A673 (cell line): ENCODE measurements around the gene TMEM212. TPM values are rescaled to one million over a fixed set of nuclear protein-coding genes. Genes with fewer than 3 reads are reported as not detected.

ENCODE experiments used
- BruUV-seq: library from RNA; stranded (reverse); fragments of 400-500 nt; replicated peaks from 2 replicates; lab custom pipeline; 2021; lab: Mats Ljungman, UMichigan
- CTCF ChIA-PET: fragments of 300-600 bp; sonication (Branson Sonifier 250); formaldehyde crosslinking; loops from one replicate; lab custom pipeline; 2022; ENCODE audit warnings: antibody characterized with exemption; lab: Charles Lee
- POLR2A ChIA-PET: fragments of 300-600 bp; sonication (Branson Sonifier 250); formaldehyde crosslinking; loops from one replicate; lab custom pipeline; 2022; ENCODE audit warnings: antibody characterized with exemption; ENCODE audit not compliant: low non-redundant PET; lab: Charles Lee
- DNase-seq: peaks from one replicate; pipeline ENCODE4 v3.0.0-alpha.2; 2015; ENCODE audit warnings: low spot score
- H3K27ac ChIP-seq: fragments of 200-600 bp; sonication (generic); 2 replicates; pipeline ENCODE4 v1.5.1; 2016; ENCODE audit warnings: mixed run types, low read depth, mild to moderate bottlenecking, mixed read lengths, antibody characterized with exemption, low read length; ENCODE audit not compliant: poor library complexity, severe bottlenecking
- H3K27me3 ChIP-seq: fragments of 200-600 bp; sonication (generic); replicated peaks from 2 replicates; pipeline ENCODE4 v1.6.1; 2017; ENCODE audit warnings: mixed run types, low read depth, mild to moderate bottlenecking, mixed read lengths, antibody characterized with exemption, low read length; ENCODE audit not compliant: insufficient read depth, poor library complexity
- H3K36me3 ChIP-seq: fragments of 200-600 bp; sonication (generic); 2 replicates; pipeline ENCODE4 v1.6.1; 2016; ENCODE audit warnings: mixed run types, mild to moderate bottlenecking, mixed read lengths, antibody characterized with exemption, low read length; ENCODE audit not compliant: insufficient read depth, poor library complexity, severe bottlenecking
- H3K4me1 ChIP-seq: fragments of 200-600 bp; sonication (generic); 2 replicates; pipeline ENCODE4 v1.6.1; 2017; ENCODE audit warnings: mixed run types, mild to moderate bottlenecking, mixed read lengths, antibody characterized with exemption, low read length; ENCODE audit not compliant: insufficient read depth, poor library complexity, severe bottlenecking
- H3K4me3 ChIP-seq: fragments of 200-600 bp; sonication (generic); 2 replicates; pipeline ENCODE4 v1.5.1; 2016; ENCODE audit warnings: low read depth, mixed run types, mild to moderate bottlenecking, mixed read lengths, low read length; ENCODE audit not compliant: poor library complexity, severe bottlenecking
- H3K9me3 ChIP-seq: fragments of 200-600 bp; sonication (generic); 2 replicates; pipeline ENCODE4 v1.6.1; 2016; ENCODE audit warnings: mixed run types, low read depth, mild to moderate bottlenecking, mixed read lengths, antibody characterized with exemption, low read length; ENCODE audit not compliant: poor library complexity, severe bottlenecking
- CTCF ChIP-seq: fragments of 300-800, 200-600 bp; sonication (generic); conservative IDR thresholded peaks from 2 replicates; pipeline ENCODE4 v1.5.1; 2017; ENCODE audit warnings: low read depth, mild to moderate bottlenecking, antibody characterized with exemption, low read length, moderate library complexity, mixed read lengths
- EZH2 ChIP-seq: fragments of 200-600 bp; sonication (generic); IDR thresholded peaks from 2 replicates; pipeline ENCODE4 v1.6.1; 2017; ENCODE audit warnings: borderline replicate concordance, low read depth, mild to moderate bottlenecking, mixed read lengths, antibody characterized with exemption, low read length; ENCODE audit not compliant: poor library complexity, severe bottlenecking
- intact Hi-C: fragments of 100-400 bp; cut with micrococcal nuclease; formaldehyde crosslinking; loops from one replicate; pipeline ENCODE4 v1.10.0; 2022; ENCODE audit not compliant: unreplicated experiment
- total RNA-seq: library from RNA; stranded (reverse); gene quantifications from 2 replicates; pipeline ENCODE4 v1.2.3, GENCODE V29; 2021

Gene TMEM212
- total RNA-seq, 1 experiment from 2014 or later = not detected

DNA sequence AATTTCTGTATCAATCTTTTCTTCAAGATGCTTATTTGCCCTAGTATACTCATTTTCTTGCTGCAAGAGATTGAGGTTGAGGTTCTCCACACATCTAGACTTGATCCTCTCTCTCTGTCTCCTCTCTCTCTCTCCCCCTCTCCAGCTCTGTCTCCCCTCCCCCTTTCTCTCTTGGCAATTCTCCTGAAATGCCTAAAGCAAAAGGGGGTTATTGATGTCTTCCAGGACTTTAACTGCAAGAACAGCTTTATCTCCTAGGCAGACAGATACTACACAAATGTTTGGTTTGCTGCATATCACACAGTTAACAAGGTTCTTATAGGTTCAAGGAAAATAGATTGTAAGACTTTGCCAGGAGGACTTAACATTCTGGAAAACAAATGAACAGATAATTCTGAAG is 52.1 kb downstream of the TMEM212 start:
- Histone ChIP-seq H3K36me3 (no peaks in the 10 kb centered on the region), H3K27ac (no peak overlapping the region), H3K27me3 (no peaks in the 10 kb centered on the region), H3K9me3 (no peaks in the 10 kb centered on the region), H3K4me3 (no peak overlapping the region), H3K4me1 (peaks cover 4% of the 10 kb centered on the region)
- DNase-seq = no peak
- BruUV-seq = no TSS peak
- POLR2A ChIA-PET = no interaction called here
- CTCF ChIA-PET = no interaction called here
- no peak for TF ChIP-seq EZH2
- TF ChIP-seq CTCF = no peak
- intact Hi-C loops = no loop called here

DNA sequence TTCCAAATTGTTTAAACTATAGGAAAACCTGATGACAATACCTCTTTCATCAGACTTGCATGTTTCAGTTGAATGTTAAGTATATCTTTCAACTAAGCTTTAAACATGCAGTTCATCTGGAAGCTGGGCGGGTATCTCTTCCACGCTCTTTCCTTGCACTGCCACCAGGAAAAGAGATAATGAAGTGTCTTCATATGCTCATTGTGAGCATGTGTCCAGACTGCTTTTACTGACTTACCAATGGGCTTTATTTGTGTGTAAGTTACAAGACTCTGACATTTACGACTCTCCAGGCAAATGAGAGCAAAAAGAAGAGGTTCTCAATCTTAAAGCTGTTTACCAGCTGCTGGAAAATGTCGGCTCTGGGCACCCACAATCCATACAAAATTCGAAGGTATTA is 52.8 kb downstream of the TMEM212 start:
- H3K27me3 ChIP-seq = no peaks in the 10 kb centered on the region
- ChIA-PET POLR2A (interaction anchor here (0.6 kb wide), 1 partner anchor 38 kb away, joined by 3 read pairs; no protein-coding TSS in a partner anchor), CTCF (no interaction called here)
- no peak for TF ChIP-seq CTCF
- H3K36me3 ChIP-seq = no peaks in the 10 kb centered on the region
- no TSS peak for BruUV-seq
- H3K4me3 ChIP-seq = no peak overlapping the region
- no peak overlapping the region for H3K27ac ChIP-seq
- intact Hi-C loops = no loop called here
- peaks cover 4% of the 10 kb centered on the region for H3K4me1 ChIP-seq
- DNase-seq = no peak
- H3K9me3 ChIP-seq = no peaks in the 10 kb centered on the region

DNA sequence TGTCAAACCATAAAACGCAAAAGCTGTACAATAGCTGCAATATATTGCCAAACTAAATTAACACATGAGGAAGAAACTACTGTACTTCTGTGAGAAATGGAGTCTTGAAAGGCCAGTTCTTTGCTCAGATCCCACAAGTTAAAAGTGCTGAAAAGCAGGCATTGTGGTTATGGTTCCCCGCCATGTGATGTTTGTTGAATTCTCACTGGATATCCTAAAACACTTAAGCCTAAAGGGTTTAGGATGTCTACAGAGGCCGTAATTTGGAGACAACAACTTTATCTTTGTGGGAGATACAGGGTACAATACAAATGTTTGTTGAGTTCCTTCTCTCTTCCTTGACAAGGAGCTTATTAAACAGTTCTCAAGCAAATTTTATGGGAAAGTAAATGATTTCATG is 53.2 kb downstream of the TMEM212 start:
- DNase-seq = no peak

More for the DNA sequence above, 53.2 kb downstream of the TMEM212 start:
- ChIA-PET POLR2A (interaction anchor here (0.6 kb wide), 1 partner anchor 38 kb away, joined by 3 read pairs; no protein-coding TSS in a partner anchor), CTCF (no interaction called here)
- no peaks in the 10 kb centered on the region for H3K36me3 ChIP-seq
- H3K27me3 ChIP-seq = no peaks in the 10 kb centered on the region
- no peak overlapping the region for H3K27ac ChIP-seq
- TF ChIP-seq CTCF = no peak
- no peak for TF ChIP-seq EZH2
- peaks cover 4% of the 10 kb centered on the region for H3K4me1 ChIP-seq
- no peak overlapping the region for H3K4me3 ChIP-seq
- H3K9me3 ChIP-seq = no peaks in the 10 kb centered on the region
- BruUV-seq = no TSS peak
- intact Hi-C loops = no loop called here
